Measurements from ENCODE around the gene TTLL11. TPM values are rescaled to one million over a fixed set of nuclear protein-coding genes. Genes with fewer than 3 reads are reported as not detected.

Gene TTLL11
- total RNA-seq, 1 experiment from 2014 or later: 13.6 TPM

GRCh38 chr9:121780177-121781040 is 312.7 kb downstream of the TTLL11 start:
- Mint-ChIP-seq H3K9me3 (ENCODE audit: unreplicated experiment) (peaks cover 18% of the 10 kb centered on the region), H3K36me3 (ENCODE audit: insufficient read depth, unreplicated experiment) (peaks cover 19% of the 10 kb centered on the region), H3K4me1 (ENCODE audit: insufficient read depth, unreplicated experiment) (no peaks in the 10 kb centered on the region), H3K27ac (ENCODE audit: low read depth, unreplicated experiment) (no peak overlapping the region), H3K4me3 (ENCODE audit: unreplicated experiment) (no peak overlapping the region), H3K27me3 (ENCODE audit: insufficient read depth, unreplicated experiment) (no peaks in the 10 kb centered on the region)
- no peak for TF ChIP-seq CTCF (IDR thresholded peaks at IDR 0.05; ENCODE audit: unreplicated experiment)
- BruUV-seq (replicated peaks): no TSS peak
- intact Hi-C loops (cut with micrococcal nuclease): no loop called here
- POLR2A ChIA-PET: no interaction called here
- DNase-seq (ENCODE audit: unreplicated experiment): no peak
- CTCF ChIA-PET: no interaction called here

- Mint-ChIP-seq H3K36me3 (ENCODE audit: insufficient read depth, unreplicated experiment) (peaks cover 19% of the 10 kb centered on the region), H3K27me3 (ENCODE audit: insufficient read depth, unreplicated experiment) (no peaks in the 10 kb centered on the region), H3K4me3 (ENCODE audit: unreplicated experiment) (no peak overlapping the region), H3K4me1 (ENCODE audit: insufficient read depth, unreplicated experiment) (no peaks in the 10 kb centered on the region), H3K9me3 (ENCODE audit: unreplicated experiment) (peaks cover 18% of the 10 kb centered on the region), H3K27ac (ENCODE audit: low read depth, unreplicated experiment) (no peak overlapping the region)
- CTCF ChIA-PET: no interaction called here
- no peak for DNase-seq (ENCODE audit: unreplicated experiment)
- no TSS peak for BruUV-seq (replicated peaks)
- POLR2A ChIA-PET: no interaction called here
- intact Hi-C loops (cut with micrococcal nuclease): no loop called here
- TF ChIP-seq CTCF (IDR thresholded peaks at IDR 0.05; ENCODE audit: unreplicated experiment): no peak
Observed at GRCh38 chr9:121779381-121780117, 313.6 kb downstream of the TTLL11 start.

- TF ChIP-seq CTCF (IDR thresholded peaks at IDR 0.05; ENCODE audit: unreplicated experiment): no peak
- DNase-seq (ENCODE audit: unreplicated experiment): no peak
- ChIA-PET CTCF (no interaction called here), POLR2A (interaction anchor here (0.7 kb wide), 1 partner anchor 114 kb away, joined by 4 read pairs; no protein-coding TSS in a partner anchor)
- peaks cover 18% of the 10 kb centered on the region for H3K9me3 Mint-ChIP-seq (ENCODE audit: unreplicated experiment)
- intact Hi-C loops (cut with micrococcal nuclease): no loop called here
- H3K27ac Mint-ChIP-seq (ENCODE audit: low read depth, unreplicated experiment): no peak overlapping the region
- no TSS peak for BruUV-seq (replicated peaks)
- no peaks in the 10 kb centered on the region for H3K27me3 Mint-ChIP-seq (ENCODE audit: insufficient read depth, unreplicated experiment)
- H3K4me3 Mint-ChIP-seq (ENCODE audit: unreplicated experiment): no peak overlapping the region
- H3K36me3 Mint-ChIP-seq (ENCODE audit: insufficient read depth, unreplicated experiment): peaks cover 29% of the 10 kb centered on the region
- H3K4me1 Mint-ChIP-seq (ENCODE audit: insufficient read depth, unreplicated experiment): no peaks in the 10 kb centered on the region
Observed at GRCh38 chr9:121778252-121779225, 314.6 kb downstream of the TTLL11 start.
